Upper lobe of right lung (tissue), 1 donor: Measurements from ENCODE around the gene LYPD4. TPM values are rescaled to one million over a fixed set of nuclear protein-coding genes. Genes with fewer than 3 reads are reported as not detected.

Experiments used
- ATAC-seq: fragments of 200-7000 bp; cut with Tn5 transposase; one replicate; pipeline ENCODE4 v1.9.1; 2020; ENCODE audit warnings: mild to moderate bottlenecking, moderate library complexity
- DNase-seq: peaks from one replicate; pipeline ENCODE4 v3.0.0-alpha.2; 2020
- H3K27ac ChIP-seq: fragments of 200-600 bp; one replicate; pipeline ENCODE4 v1.8.0; 2022
- H3K27me3 ChIP-seq: fragments of 200-600 bp; one replicate; pipeline ENCODE4 v1.8.0; 2022; ENCODE audit warnings: mild to moderate bottlenecking
- H3K36me3 ChIP-seq: fragments of 200-600 bp; one replicate; pipeline ENCODE4 v1.8.0; 2022
- H3K4me1 ChIP-seq: fragments of 200-600 bp; one replicate; pipeline ENCODE4 v1.8.0; 2022
- H3K4me3 ChIP-seq: fragments of 200-600 bp; one replicate; pipeline ENCODE4 v1.8.0; 2022; ENCODE audit warnings: mild to moderate bottlenecking
- H3K9me3 ChIP-seq: fragments of 200-600 bp; one replicate; pipeline ENCODE4 v1.8.0; 2022
- intact Hi-C: fragments of 100-400 bp; cut with DNase I; formaldehyde crosslinking; loops from one replicate; pipeline ENCODE4 v1.11.0; 2022
- total RNA-seq: library from RNA; stranded (reverse); fragmentation: NEBNext Ultra II Directional; extraction: Animal tissue kit (Norgen Biotek cat#: 25700); gene quantifications from one replicate; pipeline ENCODE4 v1.2.1, GENCODE V29; 2021
- TF ChIP-seq, protein P1 (sequence below): fragments of 200-600 bp; IDR thresholded peaks from one replicate; pipeline ENCODE4 v1.8.0; 2022; ENCODE audit warnings: antibody characterized with exemption
- donor health status: DM: no; HTN: yes; CAD: no; lungs with severe emphysema.

The LYPD4 gene
- total RNA-seq, 1 donor from 2014 or later = not detected

DNA sequence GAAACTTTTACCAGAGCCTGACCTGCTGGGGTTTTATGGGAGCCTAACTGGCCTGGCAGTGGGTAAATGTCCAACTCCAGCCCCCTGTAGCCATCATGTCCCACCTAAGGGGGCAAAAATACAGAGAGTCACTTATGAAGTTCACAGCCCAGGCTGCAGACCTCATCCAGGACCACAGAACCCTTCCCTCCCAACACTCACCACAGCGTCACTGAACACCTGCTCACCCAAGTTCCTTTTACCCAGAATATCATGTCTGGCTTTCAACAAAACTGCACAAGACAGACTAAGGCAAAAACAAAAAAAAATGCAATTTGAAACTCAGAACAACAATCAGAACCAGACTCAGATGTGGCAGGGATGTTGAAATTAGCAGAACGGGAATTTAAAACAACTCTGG lies 41.7 kb downstream of the LYPD4 start:
- Histone ChIP-seq H3K27ac (no peak overlapping the region), H3K4me3 (no peak overlapping the region)
- no peak for ATAC-seq

DNA sequence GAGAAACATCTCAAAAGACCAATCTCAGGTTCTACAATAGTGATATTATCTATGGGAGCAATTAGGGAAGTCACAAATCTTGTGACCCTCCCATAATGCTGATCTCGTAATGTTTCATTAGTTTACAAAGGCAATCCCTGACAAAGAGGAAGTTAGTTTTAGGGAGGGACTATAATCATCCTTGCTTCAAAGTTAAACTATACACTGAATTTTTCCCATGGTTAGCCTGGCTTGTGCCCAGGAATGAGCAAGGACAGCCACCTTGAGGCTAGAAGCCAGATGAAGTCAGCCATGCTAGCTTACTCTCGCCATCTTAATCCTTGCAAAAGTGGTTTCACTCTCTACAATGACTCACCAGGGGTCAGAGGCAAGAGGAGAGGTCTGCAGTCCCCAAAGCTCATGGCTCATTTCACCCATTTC lies 42.7 kb downstream of the LYPD4 start:
- peaks cover 7% of the 10 kb centered on the region for H3K4me1 ChIP-seq
- H3K9me3 ChIP-seq = no peaks in the 10 kb centered on the region
- no peaks in the 10 kb centered on the region for H3K27me3 ChIP-seq
- DNase-seq = no peak
- TF ChIP-seq, protein P1, sequence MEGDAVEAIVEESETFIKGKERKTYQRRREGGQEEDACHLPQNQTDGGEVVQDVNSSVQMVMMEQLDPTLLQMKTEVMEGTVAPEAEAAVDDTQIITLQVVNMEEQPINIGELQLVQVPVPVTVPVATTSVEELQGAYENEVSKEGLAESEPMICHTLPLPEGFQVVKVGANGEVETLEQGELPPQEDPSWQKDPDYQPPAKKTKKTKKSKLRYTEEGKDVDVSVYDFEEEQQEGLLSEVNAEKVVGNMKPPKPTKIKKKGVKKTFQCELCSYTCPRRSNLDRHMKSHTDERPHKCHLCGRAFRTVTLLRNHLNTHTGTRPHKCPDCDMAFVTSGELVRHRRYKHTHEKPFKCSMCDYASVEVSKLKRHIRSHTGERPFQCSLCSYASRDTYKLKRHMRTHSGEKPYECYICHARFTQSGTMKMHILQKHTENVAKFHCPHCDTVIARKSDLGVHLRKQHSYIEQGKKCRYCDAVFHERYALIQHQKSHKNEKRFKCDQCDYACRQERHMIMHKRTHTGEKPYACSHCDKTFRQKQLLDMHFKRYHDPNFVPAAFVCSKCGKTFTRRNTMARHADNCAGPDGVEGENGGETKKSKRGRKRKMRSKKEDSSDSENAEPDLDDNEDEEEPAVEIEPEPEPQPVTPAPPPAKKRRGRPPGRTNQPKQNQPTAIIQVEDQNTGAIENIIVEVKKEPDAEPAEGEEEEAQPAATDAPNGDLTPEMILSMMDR = no peak
- no peaks in the 10 kb centered on the region for H3K36me3 ChIP-seq
- no peak overlapping the region for H3K4me3 ChIP-seq
- ATAC-seq = peak; percentile 79
- H3K27ac ChIP-seq = no peak overlapping the region
- intact Hi-C loops = no loop called here

More for the DNA sequence above, 41.7 kb downstream of the LYPD4 start:
- Histone ChIP-seq H3K4me1 (peaks cover 7% of the 10 kb centered on the region), H3K36me3 (no peaks in the 10 kb centered on the region), H3K27me3 (no peaks in the 10 kb centered on the region), H3K9me3 (no peaks in the 10 kb centered on the region)
- intact Hi-C loops = no loop called here
- DNase-seq = no peak
- TF ChIP-seq, protein P1 = no peak

DNA sequence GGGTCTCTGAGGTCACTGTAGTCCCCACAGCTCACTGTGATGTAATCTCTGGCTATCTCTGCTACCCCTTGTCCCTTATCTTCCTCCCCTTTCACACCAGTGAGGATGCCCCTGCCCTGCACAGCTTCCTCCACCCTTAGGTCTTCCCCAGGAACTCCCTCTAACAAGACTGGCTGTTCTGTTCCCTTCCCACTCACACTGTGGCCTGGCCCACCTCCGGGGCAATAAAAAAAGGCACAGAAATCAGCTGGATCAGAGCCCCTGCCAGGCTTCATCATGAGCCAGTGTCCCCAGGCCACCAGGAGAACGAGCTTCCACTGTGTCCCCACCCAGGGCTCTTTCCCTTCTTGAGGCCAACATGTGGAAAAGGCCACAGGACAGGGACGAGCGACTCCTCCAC lies 43.5 kb downstream of the LYPD4 start:
- H3K36me3 ChIP-seq = no peaks in the 10 kb centered on the region
- peaks cover 7% of the 10 kb centered on the region for H3K4me1 ChIP-seq
- ATAC-seq (no peak), DNase-seq (no peak)
- H3K4me3 ChIP-seq = no peak overlapping the region
- H3K27ac ChIP-seq = no peak overlapping the region
- TF ChIP-seq, protein P1 = no peak
- H3K27me3 ChIP-seq = no peaks in the 10 kb centered on the region
- intact Hi-C loops = no loop called here
- no peaks in the 10 kb centered on the region for H3K9me3 ChIP-seq

DNA sequence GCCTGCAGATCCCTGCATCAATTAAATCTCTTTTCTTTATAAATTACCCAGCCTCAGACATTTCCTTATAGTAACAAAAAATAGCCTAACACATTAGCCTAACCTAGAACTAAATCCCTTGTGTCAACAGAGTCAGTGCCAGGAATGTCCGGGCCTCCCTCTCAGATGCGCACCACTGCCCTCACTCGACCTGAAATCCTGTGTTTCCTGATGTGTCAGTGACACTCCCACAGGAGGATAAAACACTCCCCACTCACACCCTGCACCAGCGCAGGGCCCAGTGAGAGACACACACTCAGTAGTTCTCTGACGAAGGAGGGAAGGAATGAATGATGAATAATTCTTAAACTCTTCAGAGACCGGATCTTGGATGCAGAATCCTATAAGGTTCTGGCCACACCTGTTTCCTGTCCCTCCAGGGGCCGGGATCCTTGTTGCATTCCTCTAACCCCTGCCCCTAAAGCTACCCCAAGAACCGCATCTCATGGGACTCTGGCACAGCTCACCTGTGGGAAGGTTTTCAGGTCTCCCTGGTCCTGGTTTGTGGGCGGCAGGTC lies 45.0 kb downstream of the LYPD4 start:
- DNase-seq (no peak), ATAC-seq (peak; percentile 37)
- Histone ChIP-seq H3K36me3 (no peaks in the 10 kb centered on the region), H3K27ac (no peak overlapping the region), H3K4me1 (peaks cover 7% of the 10 kb centered on the region), H3K9me3 (no peaks in the 10 kb centered on the region), H3K4me3 (no peak overlapping the region), H3K27me3 (no peaks in the 10 kb centered on the region)
- intact Hi-C loops = no loop called here
- TF ChIP-seq, protein P1 = no peak

DNA sequence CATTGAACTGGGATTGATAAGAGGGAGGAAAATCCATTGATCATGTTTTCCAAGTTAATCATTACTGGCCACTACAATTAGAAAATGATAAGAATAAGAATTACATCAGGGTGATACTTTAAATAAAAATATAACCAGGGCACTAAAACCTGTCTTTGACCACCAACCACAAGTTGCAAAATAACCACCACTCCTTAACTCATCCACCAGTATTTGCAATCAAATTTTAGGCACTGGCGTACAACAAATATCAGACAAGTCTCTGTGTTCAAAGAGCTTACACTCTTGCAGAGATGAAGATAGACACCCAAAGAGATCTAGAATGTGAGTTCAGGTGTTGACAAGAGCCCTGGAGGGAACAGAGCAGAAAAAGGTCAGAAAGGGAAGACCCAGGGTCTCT lies 47.6 kb downstream of the LYPD4 start:
- TF ChIP-seq, protein P1 = no peak
- DNase-seq (no peak), ATAC-seq (no peak)
- H3K4me3 ChIP-seq = no peak overlapping the region
- no peaks in the 10 kb centered on the region for H3K4me1 ChIP-seq
- no peak overlapping the region for H3K27ac ChIP-seq
- no peaks in the 10 kb centered on the region for H3K36me3 ChIP-seq
- H3K9me3 ChIP-seq = no peaks in the 10 kb centered on the region
- intact Hi-C loops = no loop called here
- no peaks in the 10 kb centered on the region for H3K27me3 ChIP-seq

DNA sequence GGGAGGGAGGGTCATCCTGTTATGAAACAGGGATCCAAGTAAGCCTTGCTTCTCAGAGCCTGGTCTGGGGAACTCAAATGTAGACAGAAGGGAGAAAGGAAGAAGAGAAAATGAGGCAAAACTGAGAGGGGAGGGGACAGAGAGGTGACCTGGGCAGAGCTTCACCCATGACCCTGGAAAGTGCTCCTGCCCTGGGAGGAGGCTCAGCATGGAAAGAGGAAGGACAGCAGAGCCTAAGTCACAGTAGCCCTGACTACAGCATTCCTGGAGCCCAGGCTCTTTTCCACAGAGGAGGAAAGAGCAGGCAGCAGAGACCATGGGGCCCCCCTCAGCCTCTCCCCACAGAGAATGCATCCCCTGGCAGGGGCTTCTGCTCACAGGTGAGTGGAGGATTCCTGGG lies 48.1 kb downstream of the LYPD4 start, which contains the start of gene CEACAM3:
TSS of gene CEACAM3 (plus strand) at position 226 of the 400 bp plus-strand sequence. CDS start at position 317, 91 bp downstream.
- intact Hi-C loops = no loop called here
- no peak within 1 kb of the TSS for H3K4me3 ChIP-seq
- no peaks in the 10 kb centered on the region for H3K36me3 ChIP-seq
- peak; percentile 44 for ATAC-seq
- no peaks in the 10 kb centered on the region for H3K9me3 ChIP-seq
- TF ChIP-seq, protein P1 = no peak
- no peak for DNase-seq
- H3K4me1 ChIP-seq = no peaks in the 10 kb centered on the region
- no peak within 1 kb of the TSS for H3K27ac ChIP-seq
- no peaks in the 10 kb centered on the region for H3K27me3 ChIP-seq
